WERI-Rb-1 (cell line): ENCODE results near the gene PTPRM.

ENCODE experiments used
- DNase-seq: peaks from one replicate; pipeline ENCODE4 v3.0.0-alpha.2; 2020
- H3K27ac ChIP-seq: fragments of 250-450 bp; sonication (Bioruptor Pico); 2 replicates; pipeline ENCODE4 v1.5.1; 2020; ENCODE audit warnings: mild to moderate bottlenecking, moderate library complexity
- H3K27me3 ChIP-seq: fragments of 250-450 bp; sonication (Bioruptor Pico); 2 replicates; pipeline ENCODE4 v1.5.1; 2021; ENCODE audit warnings: mild to moderate bottlenecking, low read depth, moderate library complexity; ENCODE audit not compliant: insufficient read depth, severe bottlenecking
- H3K36me3 ChIP-seq: fragments of 250-450 bp; sonication (Bioruptor Pico); 2 replicates; pipeline ENCODE4 v1.5.1; 2020; ENCODE audit warnings: mild to moderate bottlenecking, moderate library complexity
- H3K4me3 ChIP-seq: 2 replicates; pipeline ENCODE4 v1.5.1; 2011; ENCODE audit warnings: low read depth, mild to moderate bottlenecking, control low read depth, low read length
- H3K9me3 ChIP-seq: fragments of 250-450 bp; sonication (Bioruptor Pico); 2 replicates; pipeline ENCODE4 v1.5.1; 2021; ENCODE audit warnings: mild to moderate bottlenecking, moderate library complexity; ENCODE audit not compliant: severe bottlenecking
- CTCF ChIP-seq: IDR thresholded peaks from 2 replicates; pipeline ENCODE4 v1.5.1; 2011; ENCODE audit warnings: low read depth, mild to moderate bottlenecking, control low read depth, inconsistent platforms, low read length

The PTPRM gene

GRCh38 chr18:8279781-8280330, 712.7 kb downstream of the PTPRM start:
- H3K4me3 ChIP-seq, result no peak overlapping the region
- DNase-seq, result no peak
- H3K27me3 ChIP-seq, result no peaks in the 10 kb centered on the region
- H3K36me3 ChIP-seq, result no peaks in the 10 kb centered on the region
- H3K9me3 ChIP-seq, result no peaks in the 10 kb centered on the region
- no peak for TF ChIP-seq CTCF
- H3K27ac ChIP-seq, result no peak overlapping the region

DNA sequence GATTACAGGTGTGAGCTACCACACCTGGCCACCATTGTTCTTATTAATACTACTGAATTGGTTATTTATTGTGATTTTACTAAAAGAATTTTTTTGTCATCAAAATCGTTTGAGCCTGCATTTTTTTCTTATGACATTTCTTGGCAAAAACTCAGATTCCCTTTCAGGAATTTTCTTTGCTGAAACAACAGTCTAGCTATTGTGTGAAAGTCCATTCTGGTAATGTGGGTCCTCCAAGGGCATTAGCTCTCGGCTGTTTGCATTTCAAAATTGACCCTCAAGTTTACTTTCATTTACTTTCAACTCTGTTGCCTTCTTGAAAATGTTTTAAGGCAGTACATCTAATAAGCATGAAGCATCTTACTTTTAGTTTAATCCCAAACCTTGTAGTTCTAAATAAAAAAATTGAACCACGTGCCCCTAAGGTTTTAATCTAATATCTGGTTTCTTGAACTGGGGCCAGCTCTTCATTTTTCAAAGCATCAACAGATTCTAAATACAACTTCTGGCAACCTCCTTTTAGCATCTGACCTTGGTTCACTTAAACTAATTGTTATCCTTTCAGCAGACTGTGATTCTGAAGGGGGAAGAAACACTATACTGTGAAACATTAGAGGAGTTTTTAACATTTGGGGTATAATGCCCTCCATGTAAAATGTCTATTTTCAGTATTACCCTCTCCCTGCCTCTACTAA, 716.9 kb downstream of the PTPRM start:
- no peak for DNase-seq
- no peak overlapping the region for H3K27ac ChIP-seq

DNA sequence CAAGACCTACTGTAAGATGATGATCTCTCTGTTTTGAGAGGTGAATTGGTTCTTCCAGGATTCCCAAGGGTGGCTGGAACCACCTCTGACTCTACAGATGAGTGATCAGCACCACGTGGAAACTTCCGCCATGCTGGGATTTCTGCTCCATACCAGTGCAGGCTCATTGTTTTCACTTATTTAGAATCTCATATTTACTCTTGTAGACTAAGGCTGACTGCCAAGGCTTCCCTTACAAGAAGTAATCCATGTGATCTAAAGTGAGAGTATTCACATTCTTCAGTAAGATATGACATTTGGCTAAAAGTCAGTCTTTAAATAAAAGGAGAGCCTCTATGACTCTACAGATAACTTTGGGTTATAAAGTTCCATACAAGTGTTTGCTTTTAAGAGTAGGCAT, 719.2 kb downstream of the PTPRM start:
- Histone ChIP-seq H3K27ac (no peak overlapping the region), H3K36me3 (no peaks in the 10 kb centered on the region), H3K9me3 (no peaks in the 10 kb centered on the region), H3K4me3 (no peak overlapping the region), H3K27me3 (no peaks in the 10 kb centered on the region)
- DNase-seq, result no peak
- no peak for TF ChIP-seq CTCF

More for the DNA sequence above, 716.9 kb downstream of the PTPRM start:
- Histone ChIP-seq H3K4me3 (no peak overlapping the region), H3K36me3 (no peaks in the 10 kb centered on the region), H3K27me3 (no peaks in the 10 kb centered on the region), H3K9me3 (no peaks in the 10 kb centered on the region)
- TF ChIP-seq CTCF, result no peak

DNA sequence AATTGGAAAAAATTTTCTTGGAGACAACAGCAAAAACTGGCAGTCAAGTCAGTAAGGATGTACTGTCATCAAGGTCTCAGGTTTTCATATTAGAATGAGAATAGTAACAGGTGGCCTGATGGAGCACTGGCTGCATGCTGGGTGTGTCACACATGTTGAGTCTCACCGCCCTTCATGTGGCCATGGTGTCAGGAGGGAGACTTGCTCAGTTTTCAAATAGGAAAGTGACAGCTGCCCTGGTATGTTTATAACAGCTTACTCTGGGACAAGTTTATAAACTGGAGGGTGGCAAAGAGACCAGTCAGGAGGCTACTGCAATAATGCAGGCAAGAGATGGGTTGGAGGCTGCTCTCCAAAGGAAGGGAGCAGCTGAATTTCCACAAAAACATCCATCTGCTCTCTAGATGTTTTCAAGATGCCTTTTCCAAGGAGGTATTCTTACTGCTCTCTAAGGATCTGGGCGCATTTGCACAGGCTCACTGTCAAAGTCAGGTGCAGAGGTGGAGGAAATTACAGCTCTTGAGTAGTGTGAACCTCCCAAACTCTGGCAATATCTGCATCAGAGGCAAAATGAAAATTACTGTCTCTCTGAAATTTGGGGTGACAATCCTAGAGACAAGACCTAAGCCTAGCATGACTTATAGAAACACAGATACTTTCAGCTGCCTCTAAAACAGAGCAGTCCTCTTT, 720.2 kb downstream of the PTPRM start:
- no peaks in the 10 kb centered on the region for H3K36me3 ChIP-seq
- H3K9me3 ChIP-seq, result no peaks in the 10 kb centered on the region
- H3K27ac ChIP-seq, result no peak overlapping the region
- H3K4me3 ChIP-seq, result no peak overlapping the region
- no peak for TF ChIP-seq CTCF
- H3K27me3 ChIP-seq, result no peaks in the 10 kb centered on the region
- DNase-seq, result no peak

DNA sequence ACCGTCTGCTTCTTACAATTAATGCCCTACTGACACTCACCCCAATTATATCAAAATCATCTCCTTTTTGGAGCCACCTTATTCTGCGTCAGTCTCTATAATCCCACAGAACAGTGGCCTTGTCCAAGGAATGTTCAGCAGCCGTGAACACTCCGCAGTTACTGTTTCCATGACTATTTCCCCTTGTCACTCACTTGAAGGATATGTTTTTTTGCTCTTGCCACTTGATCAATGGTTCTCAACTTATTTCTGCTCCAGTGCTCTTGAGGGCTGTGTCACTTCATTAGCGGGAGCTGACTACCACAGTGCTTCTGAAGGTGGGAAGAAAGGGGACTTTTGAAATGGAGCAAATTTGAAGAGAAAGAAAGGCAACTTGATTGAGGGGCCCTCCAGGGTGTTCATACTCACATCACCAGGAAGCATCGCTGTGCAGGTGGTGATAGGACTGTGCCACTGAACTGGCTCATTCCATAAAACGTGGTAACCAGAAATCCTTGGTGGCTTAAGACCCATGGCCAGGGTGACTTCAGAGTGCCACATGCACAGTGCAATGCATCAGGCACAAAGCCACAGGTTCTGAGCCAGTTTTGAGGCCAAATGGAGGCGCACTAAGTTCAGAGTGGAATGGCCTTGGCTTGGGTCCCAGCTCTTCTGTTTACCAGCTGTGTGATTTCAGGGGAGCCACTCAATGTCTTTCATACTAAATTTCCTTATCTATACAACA, 721.5 kb downstream of the PTPRM start:
- Histone ChIP-seq H3K9me3 (no peaks in the 10 kb centered on the region), H3K27me3 (no peaks in the 10 kb centered on the region), H3K36me3 (no peaks in the 10 kb centered on the region), H3K4me3 (no peak overlapping the region), H3K27ac (no peak overlapping the region)
- no peak for DNase-seq
- TF ChIP-seq CTCF, result no peak
